ENCODE measurements around the gene RUNX2. TPM values are rescaled to one million over a fixed set of nuclear protein-coding genes. Genes with fewer than 3 reads are reported as not detected.
A peak's percentile ranks its signal among the peaks of the same experiment; 100 is the strongest.

The RUNX2 gene
- total RNA-seq, 4 donors from 2014 or later, result 1.4 to 3.6 (median 2.3) TPM

- Histone ChIP-seq H3K27me3 (no peaks in the 10 kb centered on the region), H3K4me1 (peaks cover 0 to 12% (median 0%) of the 10 kb centered on the region in 3 donors), H3K4me3 (no peak overlapping the region), H3K27ac (peak overlapping the region; percentile 9 to 71 (median 28)), H3K36me3 (no peaks in the 10 kb centered on the region), H3K9me3 (no peaks in the 10 kb centered on the region)
- intact Hi-C loops (cut with DNase I), result no loop called here
- no peak for DNase-seq
- TF ChIP-seq CTCF (IDR thresholded peaks at IDR 0.05), result no peak
- no peak for TF ChIP-seq POLR2A (IDR thresholded peaks at IDR 0.05)
- WGBS, 2 donors, result 73 to 83% methylated on average over 9 of the region's 9 CpGs
These were observed 249.8 kb downstream of the RUNX2 start for GRCh38 chr6:45577836-45578504.

- H3K36me3 ChIP-seq, result no peaks in the 10 kb centered on the region
- no peak for DNase-seq
- H3K27me3 ChIP-seq, result no peaks in the 10 kb centered on the region
- no peak overlapping the region for H3K27ac ChIP-seq
- intact Hi-C loops (cut with DNase I), result no loop called here
- no peak overlapping the region for H3K4me3 ChIP-seq
- no peaks in the 10 kb centered on the region for H3K9me3 ChIP-seq
- TF ChIP-seq POLR2A (IDR thresholded peaks at IDR 0.05) (no peak), CTCF (IDR thresholded peaks at IDR 0.05) (no peak)
- peaks cover 2 to 23% (median 6%) of the 10 kb centered on the region in 3 donors for H3K4me1 ChIP-seq
- WGBS, 2 donors, result 80% methylated on average over 2 of the region's 2 CpGs
These were observed 256.0 kb downstream of the RUNX2 start for GRCh38 chr6:45584127-45584526.

- H3K4me1 ChIP-seq, result peaks cover 18 to 47% (median 25%) of the 10 kb centered on the region in 3 donors
- 55 to 64% methylated on average over 8 to 11 of the region's 13 CpGs for WGBS, 2 donors
- intact Hi-C loops (cut with DNase I), result no loop called here
- no peak for DNase-seq
- TF ChIP-seq CTCF (IDR thresholded peaks at IDR 0.05) (no peak), POLR2A (IDR thresholded peaks at IDR 0.05) (no peak)
- H3K27me3 ChIP-seq, result no peaks in the 10 kb centered on the region
- no peaks in the 10 kb centered on the region for H3K9me3 ChIP-seq
- no peak overlapping the region for H3K4me3 ChIP-seq
- H3K27ac ChIP-seq, result no peak overlapping the region
- H3K36me3 ChIP-seq, result no peaks in the 10 kb centered on the region
These were observed 258.4 kb downstream of the RUNX2 start for GRCh38 chr6:45586216-45587171.

- H3K36me3 ChIP-seq, result no peaks in the 10 kb centered on the region
- no peaks in the 10 kb centered on the region for H3K9me3 ChIP-seq
- peaks cover 18 to 49% (median 25%) of the 10 kb centered on the region in 3 donors for H3K4me1 ChIP-seq
- DNase-seq, result no peak
- 52 to 58% methylated on average over 5 of the region's 5 CpGs for WGBS, 2 donors
- H3K27me3 ChIP-seq, result no peaks in the 10 kb centered on the region
- intact Hi-C loops (cut with DNase I), result no loop called here
- no peak overlapping the region for H3K27ac ChIP-seq
- TF ChIP-seq POLR2A (IDR thresholded peaks at IDR 0.05) (no peak), CTCF (IDR thresholded peaks at IDR 0.05) (no peak)
- no peak overlapping the region for H3K4me3 ChIP-seq
These were observed 259.3 kb downstream of the RUNX2 start for GRCh38 chr6:45587229-45588060.

Measured in esophagus squamous epithelium (tissue), 5 donors.